HEK293 (cell line): ENCODE data around the gene ZDHHC24.
A peak's percentile ranks its signal among the peaks of the same experiment; 100 is the strongest.

Experiments used
- EGR2 ChIP-seq: fragments of 450-650 bp; formaldehyde crosslinking; IDR thresholded peaks from 2 replicates; pipeline ENCODE4 v1.5.1; 2016; ENCODE audit warnings: low read depth, missing biosample characterization, missing genetic modification characterization
- HOXD13 ChIP-seq: sonication (generic); formaldehyde crosslinking; IDR thresholded peaks from 2 replicates; pipeline ENCODE4 v1.8.0; 2022; ENCODE audit warnings: missing genetic modification reagents, borderline replicate concordance
- SCRT1 ChIP-seq: fragments of 450-650 bp; formaldehyde crosslinking; IDR thresholded peaks from 2 replicates; pipeline ENCODE4 v1.5.1; 2016; ENCODE audit warnings: missing biosample characterization, missing genetic modification characterization, borderline replicate concordance
- WT1 ChIP-seq: fragments of 450-650 bp; formaldehyde crosslinking; IDR thresholded peaks from 2 replicates; pipeline ENCODE4 v1.5.1; 2016; ENCODE audit warnings: missing biosample characterization, missing genetic modification characterization
- YY2 ChIP-seq: fragments of 450-650 bp; formaldehyde crosslinking; IDR thresholded peaks from 2 replicates; pipeline ENCODE4 v1.5.1; 2016; ENCODE audit warnings: missing biosample characterization, missing genetic modification characterization
- ZBTB17 ChIP-seq: fragments of 450-650 bp; formaldehyde crosslinking; IDR thresholded peaks from 2 replicates; pipeline ENCODE4 v1.5.1; 2016; ENCODE audit warnings: missing biosample characterization, missing genetic modification characterization
- ZBTB26 ChIP-seq: fragments of 450-650 bp; formaldehyde crosslinking; optimal IDR thresholded peaks from 2 replicates; pipeline ENCODE3; 2016; ENCODE audit warnings: missing biosample characterization, mild to moderate bottlenecking, missing genetic modification characterization
- ZBTB6 ChIP-seq: fragments of 450-650 bp; formaldehyde crosslinking; IDR thresholded peaks from 2 replicates; pipeline ENCODE4 v1.5.1; 2017; ENCODE audit warnings: missing biosample characterization, missing genetic modification characterization
- ZFP37 ChIP-seq: fragments of 450-650 bp; formaldehyde crosslinking; IDR thresholded peaks from 2 replicates; pipeline ENCODE4 v1.5.1; 2016; ENCODE audit warnings: missing biosample characterization, missing genetic modification characterization
- ZNF10 ChIP-seq: fragments of 450-650 bp; formaldehyde crosslinking; IDR thresholded peaks from 2 replicates; pipeline ENCODE4 v1.5.1; 2017; ENCODE audit warnings: missing biosample characterization, missing genetic modification characterization
- ZNF146 ChIP-seq: fragments of 450-650 bp; formaldehyde crosslinking; IDR thresholded peaks from 2 replicates; pipeline ENCODE4 v1.5.1; 2016; ENCODE audit warnings: missing biosample characterization, missing genetic modification characterization
- ZNF148 ChIP-seq: fragments of 450-650 bp; formaldehyde crosslinking; IDR thresholded peaks from 2 replicates; pipeline ENCODE4 v1.5.0; 2017; ENCODE audit warnings: missing biosample characterization, missing genetic modification characterization, borderline replicate concordance
- ZNF16 ChIP-seq: fragments of 450-650 bp; formaldehyde crosslinking; IDR thresholded peaks from 2 replicates; pipeline ENCODE4 v1.5.1; 2016; ENCODE audit warnings: low read depth, missing biosample characterization, missing genetic modification characterization
- ZNF449 ChIP-seq: fragments of 450-650 bp; formaldehyde crosslinking; IDR thresholded peaks from 2 replicates; pipeline ENCODE4 v1.5.1; 2017; ENCODE audit warnings: missing biosample characterization, mild to moderate bottlenecking, missing genetic modification characterization, moderate library complexity
- ZNF501 ChIP-seq: fragments of 450-650 bp; formaldehyde crosslinking; IDR thresholded peaks from 2 replicates; pipeline ENCODE4 v1.5.1; 2016; ENCODE audit warnings: missing biosample characterization, missing genetic modification characterization
- ZNF596 ChIP-seq: fragments of 450-650 bp; IDR thresholded peaks from 2 replicates; pipeline ENCODE4 v1.5.0; 2018; ENCODE audit warnings: missing biosample characterization, mild to moderate bottlenecking, missing genetic modification characterization, moderate library complexity
- ZNF777 ChIP-seq: fragments of 450-650 bp; formaldehyde crosslinking; IDR thresholded peaks from 2 replicates; pipeline ENCODE4 v1.5.1; 2017; ENCODE audit warnings: missing biosample characterization, missing genetic modification characterization, borderline replicate concordance
- ZSCAN16 ChIP-seq: fragments of 450-650 bp; formaldehyde crosslinking; IDR thresholded peaks from 2 replicates; pipeline ENCODE4 v1.5.1; 2016; ENCODE audit warnings: missing biosample characterization, missing genetic modification characterization
- ZSCAN30 ChIP-seq: fragments of 450-650 bp; IDR thresholded peaks from 2 replicates; pipeline ENCODE4 v1.5.1; 2018; ENCODE audit warnings: missing biosample characterization, mild to moderate bottlenecking, missing genetic modification characterization, moderate library complexity
- ZXDB ChIP-seq: fragments of 450-650 bp; formaldehyde crosslinking; IDR thresholded peaks from 2 replicates; pipeline ENCODE4 v1.5.1; 2016; ENCODE audit warnings: missing biosample characterization, missing genetic modification characterization
- TF ChIP-seq, protein P1 (sequence below): fragments of 450-650 bp; formaldehyde crosslinking; IDR thresholded peaks from 2 replicates; pipeline ENCODE4 v1.5.1; 2016; ENCODE audit warnings: missing biosample characterization, missing genetic modification characterization
- TF ChIP-seq, protein P2 (sequence below): fragments of 450-650 bp; formaldehyde crosslinking; conservative IDR thresholded peaks from 2 replicates; pipeline ENCODE4 v1.5.1; 2016; ENCODE audit warnings: low read depth, missing biosample characterization, missing genetic modification characterization
- TF ChIP-seq, protein P3 (sequence below): fragments of 450-650 bp; formaldehyde crosslinking; IDR thresholded peaks from 2 replicates; pipeline ENCODE4 v1.5.1; 2016; ENCODE audit warnings: missing biosample characterization, missing genetic modification characterization

ZDHHC24 gene

GRCh38 chr11:66592457-66593302 lies 46.8 kb upstream of the ZDHHC24 start, which contains the start of the genes CCDC87 and CCS (continued):
- no peak for TF ChIP-seq ZNF146 (tag by site-specific recombination)
- TF ChIP-seq ZNF16, result no peak
- TF ChIP-seq WT1 (tag by site-specific recombination), result 0 out of 2 replicates have a peak, but pooled peaks have one; percentile 21
- peak; percentile 77 for TF ChIP-seq ZNF501 (tag by site-specific recombination)
- TF ChIP-seq ZBTB26 (tag by site-specific recombination), result peak; percentile 58
- TF ChIP-seq ZSCAN16, result peak; percentile 89
- TF ChIP-seq ZBTB17 (tag by site-specific recombination), result peak; percentile 85
- TF ChIP-seq ZXDB (tag by site-specific recombination), result peak; percentile 39; the same call in 1 of the 2 replicates
- TF ChIP-seq, protein P1, sequence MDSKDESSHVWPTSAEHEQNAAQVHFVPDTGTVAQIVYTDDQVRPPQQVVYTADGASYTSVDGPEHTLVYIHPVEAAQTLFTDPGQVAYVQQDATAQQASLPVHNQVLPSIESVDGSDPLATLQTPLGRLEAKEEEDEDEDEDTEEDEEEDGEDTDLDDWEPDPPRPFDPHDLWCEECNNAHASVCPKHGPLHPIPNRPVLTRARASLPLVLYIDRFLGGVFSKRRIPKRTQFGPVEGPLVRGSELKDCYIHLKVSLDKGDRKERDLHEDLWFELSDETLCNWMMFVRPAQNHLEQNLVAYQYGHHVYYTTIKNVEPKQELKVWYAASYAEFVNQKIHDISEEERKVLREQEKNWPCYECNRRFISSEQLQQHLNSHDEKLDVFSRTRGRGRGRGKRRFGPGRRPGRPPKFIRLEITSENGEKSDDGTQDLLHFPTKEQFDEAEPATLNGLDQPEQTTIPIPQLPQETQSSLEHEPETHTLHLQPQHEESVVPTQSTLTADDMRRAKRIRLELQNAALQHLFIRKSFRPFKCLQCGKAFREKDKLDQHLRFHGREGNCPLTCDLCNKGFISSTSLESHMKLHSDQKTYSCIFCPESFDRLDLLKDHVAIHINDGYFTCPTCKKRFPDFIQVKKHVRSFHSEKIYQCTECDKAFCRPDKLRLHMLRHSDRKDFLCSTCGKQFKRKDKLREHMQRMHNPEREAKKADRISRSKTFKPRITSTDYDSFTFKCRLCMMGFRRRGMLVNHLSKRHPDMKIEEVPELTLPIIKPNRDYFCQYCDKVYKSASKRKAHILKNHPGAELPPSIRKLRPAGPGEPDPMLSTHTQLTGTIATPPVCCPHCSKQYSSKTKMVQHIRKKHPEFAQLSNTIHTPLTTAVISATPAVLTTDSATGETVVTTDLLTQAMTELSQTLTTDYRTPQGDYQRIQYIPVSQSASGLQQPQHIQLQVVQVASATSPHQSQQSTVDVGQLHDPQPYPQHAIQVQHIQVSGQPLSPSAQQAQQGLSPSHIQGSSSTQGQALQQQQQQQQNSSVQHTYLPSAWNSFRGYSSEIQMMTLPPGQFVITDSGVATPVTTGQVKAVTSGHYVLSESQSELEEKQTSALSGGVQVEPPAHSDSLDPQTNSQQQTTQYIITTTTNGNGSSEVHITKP (tag by site-specific recombination), result no peak
- TF ChIP-seq ZNF596 (tag by site-specific recombination), result no peak
- no peak for TF ChIP-seq ZNF148 (tag by site-specific recombination)
- TF ChIP-seq EGR2 (tag by site-specific recombination), result no peak
- no peak for TF ChIP-seq ZSCAN30
- peak; percentile 99 for TF ChIP-seq ZBTB6 (tag by site-specific recombination)
- no peak for TF ChIP-seq YY2 (tag by site-specific recombination)
- TF ChIP-seq, protein P2, sequence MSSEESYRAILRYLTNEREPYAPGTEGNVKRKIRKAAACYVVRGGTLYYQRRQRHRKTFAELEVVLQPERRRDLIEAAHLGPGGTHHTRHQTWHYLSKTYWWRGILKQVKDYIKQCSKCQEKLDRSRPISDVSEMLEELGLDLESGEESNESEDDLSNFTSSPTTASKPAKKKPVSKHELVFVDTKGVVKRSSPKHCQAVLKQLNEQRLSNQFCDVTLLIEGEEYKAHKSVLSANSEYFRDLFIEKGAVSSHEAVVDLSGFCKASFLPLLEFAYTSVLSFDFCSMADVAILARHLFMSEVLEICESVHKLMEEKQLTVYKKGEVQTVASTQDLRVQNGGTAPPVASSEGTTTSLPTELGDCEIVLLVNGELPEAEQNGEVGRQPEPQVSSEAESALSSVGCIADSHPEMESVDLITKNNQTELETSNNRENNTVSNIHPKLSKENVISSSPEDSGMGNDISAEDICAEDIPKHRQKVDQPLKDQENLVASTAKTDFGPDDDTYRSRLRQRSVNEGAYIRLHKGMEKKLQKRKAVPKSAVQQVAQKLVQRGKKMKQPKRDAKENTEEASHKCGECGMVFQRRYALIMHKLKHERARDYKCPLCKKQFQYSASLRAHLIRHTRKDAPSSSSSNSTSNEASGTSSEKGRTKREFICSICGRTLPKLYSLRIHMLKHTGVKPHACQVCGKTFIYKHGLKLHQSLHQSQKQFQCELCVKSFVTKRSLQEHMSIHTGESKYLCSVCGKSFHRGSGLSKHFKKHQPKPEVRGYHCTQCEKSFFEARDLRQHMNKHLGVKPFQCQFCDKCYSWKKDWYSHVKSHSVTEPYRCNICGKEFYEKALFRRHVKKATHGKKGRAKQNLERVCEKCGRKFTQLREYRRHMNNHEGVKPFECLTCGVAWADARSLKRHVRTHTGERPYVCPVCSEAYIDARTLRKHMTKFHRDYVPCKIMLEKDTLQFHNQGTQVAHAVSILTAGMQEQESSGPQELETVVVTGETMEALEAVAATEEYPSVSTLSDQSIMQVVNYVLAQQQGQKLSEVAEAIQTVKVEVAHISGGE, result no peak
- TF ChIP-seq, protein P3, sequence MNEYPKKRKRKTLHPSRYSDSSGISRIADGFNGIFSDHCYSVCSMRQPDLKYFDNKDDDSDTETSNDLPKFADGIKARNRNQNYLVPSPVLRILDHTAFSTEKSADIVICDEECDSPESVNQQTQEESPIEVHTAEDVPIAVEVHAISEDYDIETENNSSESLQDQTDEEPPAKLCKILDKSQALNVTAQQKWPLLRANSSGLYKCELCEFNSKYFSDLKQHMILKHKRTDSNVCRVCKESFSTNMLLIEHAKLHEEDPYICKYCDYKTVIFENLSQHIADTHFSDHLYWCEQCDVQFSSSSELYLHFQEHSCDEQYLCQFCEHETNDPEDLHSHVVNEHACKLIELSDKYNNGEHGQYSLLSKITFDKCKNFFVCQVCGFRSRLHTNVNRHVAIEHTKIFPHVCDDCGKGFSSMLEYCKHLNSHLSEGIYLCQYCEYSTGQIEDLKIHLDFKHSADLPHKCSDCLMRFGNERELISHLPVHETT (tag by site-specific recombination), result no peak
- TF ChIP-seq ZNF10 (tag by site-specific recombination), result no peak
- TF ChIP-seq ZNF449, result 0 out of 2 replicates have a peak, but pooled peaks have one; percentile 27
- TF ChIP-seq ZNF777 (tag by site-specific recombination), result peak; percentile 89; the same call in 1 of the 2 replicates
- no peak for TF ChIP-seq SCRT1 (tag by site-specific recombination)
- no peak for TF ChIP-seq ZFP37 (tag by site-specific recombination)
- no peak for TF ChIP-seq HOXD13 (CRISPR knock-in tag)
